Activated T-cell treated with anti-CD3 and anti-CD28 coated beads, Interleukin-2, amount 50 U/mL, for 48 hours (primary cell): ENCODE data around the gene RARS1.

Source experiments
- DNase-seq, 2 experiments: peaks; one replicate each; pipeline ENCODE4 v3.0.0-alpha.2; 2020

The RARS1 gene

GRCh38 chr5:168563959-168564358 is 77.7 kb downstream of the RARS1 start:
- no peak for DNase-seq

GRCh38 chr5:168568738-168569137 is 82.5 kb downstream of the RARS1 start:
- no peak for DNase-seq
